Measurements from ENCODE around the gene ERC2.

Gene ERC2

DNA sequence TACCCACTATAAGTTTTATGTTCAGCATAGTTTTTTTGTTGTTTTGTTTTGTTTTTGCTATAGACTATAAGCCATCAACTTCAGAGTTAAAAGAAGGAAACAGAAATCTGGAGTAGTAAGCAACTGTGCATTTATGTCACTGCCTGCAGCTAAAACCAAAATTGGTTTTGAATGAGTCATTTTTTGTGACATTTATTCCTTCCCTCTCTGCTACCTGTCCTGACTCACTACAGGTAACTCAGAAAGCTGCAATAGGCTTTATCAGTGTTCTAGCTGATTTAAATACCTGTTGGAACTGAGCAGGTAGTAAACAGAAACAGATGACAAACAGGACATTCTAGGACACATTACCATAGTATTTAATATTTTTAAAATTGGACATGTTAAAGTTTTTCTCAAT lies 587.9 kb downstream of the ERC2 start:
- ChIA-PET CTCF (interaction anchor here (1.0 kb wide), 1 partner anchor 330 kb away, joined by 3 read pairs; no protein-coding TSS in a partner anchor), POLR2A (no interaction called here)
- no peak overlapping the region for H3K4me3 ChIP-seq (ENCODE audit: low read depth, low read length)

GRCh38 chr3:55879901-55880331 lies 588.4 kb downstream of the ERC2 start:
- Histone ChIP-seq H3K9me3 (ENCODE audit: control insufficient read depth, insufficient read depth, low read depth, low read length) (no peaks in the 10 kb centered on the region), H3K27ac (ENCODE audit: extremely low read depth, low read depth, low read length) (no peak overlapping the region), H3K4me1 (ENCODE audit: control insufficient read depth, insufficient read depth, low read length) (no peaks in the 10 kb centered on the region), H3K36me3 (ENCODE audit: control insufficient read depth in 2 of 2, insufficient read depth in 1 of 2, low read length in 2 of 2) (no peaks in the 10 kb centered on the region), H3K4me3 (ENCODE audit: low read depth, low read length) (no peak overlapping the region)
- ChIA-PET CTCF (interaction anchor here (1.0 kb wide), 1 partner anchor 330 kb away, joined by 3 read pairs; no protein-coding TSS in a partner anchor), POLR2A (no interaction called here)
- TF ChIP-seq EGR2 (tag by site-specific recombination; IDR thresholded peaks at IDR 0.05; ENCODE audit: low read depth) (no peak), ZFP69B (tag by site-specific recombination; IDR thresholded peaks at IDR 0.05) (no peak), ZNF549 (tag by site-specific recombination; IDR thresholded peaks at IDR 0.05) (no peak), ZNF335 (tag by site-specific recombination; conservative IDR thresholded peaks at IDR 0.05) (no peak), ZNF423 (tag by site-specific recombination; IDR thresholded peaks at IDR 0.05) (no peak)
- TF ChIP-seq, protein P1, sequence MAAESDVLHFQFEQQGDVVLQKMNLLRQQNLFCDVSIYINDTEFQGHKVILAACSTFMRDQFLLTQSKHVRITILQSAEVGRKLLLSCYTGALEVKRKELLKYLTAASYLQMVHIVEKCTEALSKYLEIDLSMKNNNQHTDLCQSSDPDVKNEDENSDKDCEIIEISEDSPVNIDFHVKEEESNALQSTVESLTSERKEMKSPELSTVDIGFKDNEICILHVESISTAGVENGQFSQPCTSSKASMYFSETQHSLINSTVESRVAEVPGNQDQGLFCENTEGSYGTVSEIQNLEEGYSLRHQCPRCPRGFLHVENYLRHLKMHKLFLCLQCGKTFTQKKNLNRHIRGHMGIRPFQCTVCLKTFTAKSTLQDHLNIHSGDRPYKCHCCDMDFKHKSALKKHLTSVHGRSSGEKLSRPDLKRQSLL (tag by site-specific recombination; IDR thresholded peaks at IDR 0.05): no peak

More for the DNA sequence above, 587.9 kb downstream of the ERC2 start:
- H3K9me3 ChIP-seq (ENCODE audit: control insufficient read depth, insufficient read depth, low read depth, low read length): no peaks in the 10 kb centered on the region
- no peaks in the 10 kb centered on the region for H3K36me3 ChIP-seq (ENCODE audit: control insufficient read depth in 2 of 2, insufficient read depth in 1 of 2, low read length in 2 of 2)
- TF ChIP-seq ZFP3 (tag by site-specific recombination; IDR thresholded peaks at IDR 0.05; ENCODE audit: low read depth) (no peak), KLF16 (tag by site-specific recombination; IDR thresholded peaks at IDR 0.05) (no peak), SETDB1 (IDR thresholded peaks at IDR 0.05; ENCODE audit: insufficient read length, low read length) (no peak), ZNF175 (tag by site-specific recombination; IDR thresholded peaks at IDR 0.05) (no peak), ZSCAN16 (tag by site-specific recombination; IDR thresholded peaks at IDR 0.05) (no peak), ZBTB48 (tag by site-specific recombination; IDR thresholded peaks at IDR 0.05) (no peak), ELK4 (IDR thresholded peaks at IDR 0.05; ENCODE audit: borderline replicate concordance, low read depth, low read length) (no peak)
- TF ChIP-seq, protein P2, sequence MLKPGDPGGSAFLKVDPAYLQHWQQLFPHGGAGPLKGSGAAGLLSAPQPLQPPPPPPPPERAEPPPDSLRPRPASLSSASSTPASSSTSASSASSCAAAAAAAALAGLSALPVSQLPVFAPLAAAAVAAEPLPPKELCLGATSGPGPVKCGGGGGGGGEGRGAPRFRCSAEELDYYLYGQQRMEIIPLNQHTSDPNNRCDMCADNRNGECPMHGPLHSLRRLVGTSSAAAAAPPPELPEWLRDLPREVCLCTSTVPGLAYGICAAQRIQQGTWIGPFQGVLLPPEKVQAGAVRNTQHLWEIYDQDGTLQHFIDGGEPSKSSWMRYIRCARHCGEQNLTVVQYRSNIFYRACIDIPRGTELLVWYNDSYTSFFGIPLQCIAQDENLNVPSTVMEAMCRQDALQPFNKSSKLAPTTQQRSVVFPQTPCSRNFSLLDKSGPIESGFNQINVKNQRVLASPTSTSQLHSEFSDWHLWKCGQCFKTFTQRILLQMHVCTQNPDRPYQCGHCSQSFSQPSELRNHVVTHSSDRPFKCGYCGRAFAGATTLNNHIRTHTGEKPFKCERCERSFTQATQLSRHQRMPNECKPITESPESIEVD (tag by site-specific recombination; IDR thresholded peaks at IDR 0.05): no peak
- TF ChIP-seq, protein P3, sequence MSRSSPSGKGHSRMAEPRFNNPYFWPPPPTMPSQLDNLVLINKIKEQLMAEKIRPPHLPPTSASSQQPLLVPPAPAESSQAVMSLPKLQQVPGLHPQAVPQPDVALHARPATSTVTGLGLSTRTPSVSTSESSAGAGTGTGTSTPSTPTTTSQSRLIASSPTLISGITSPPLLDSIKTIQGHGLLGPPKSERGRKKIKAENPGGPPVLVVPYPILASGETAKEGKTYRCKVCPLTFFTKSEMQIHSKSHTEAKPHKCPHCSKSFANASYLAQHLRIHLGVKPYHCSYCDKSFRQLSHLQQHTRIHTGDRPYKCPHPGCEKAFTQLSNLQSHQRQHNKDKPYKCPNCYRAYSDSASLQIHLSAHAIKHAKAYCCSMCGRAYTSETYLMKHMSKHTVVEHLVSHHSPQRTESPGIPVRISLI (tag by site-specific recombination; IDR thresholded peaks at IDR 0.05): no peak
- H3K4me1 ChIP-seq (ENCODE audit: control insufficient read depth, insufficient read depth, low read length): no peaks in the 10 kb centered on the region
- no peak overlapping the region for H3K27ac ChIP-seq (ENCODE audit: extremely low read depth, low read depth, low read length)

- Histone ChIP-seq H3K4me3 (ENCODE audit: low read depth, low read length) (no peak overlapping the region), H3K9me3 (ENCODE audit: control insufficient read depth, insufficient read depth, low read depth, low read length) (no peaks in the 10 kb centered on the region), H3K36me3 (ENCODE audit: control insufficient read depth in 2 of 2, insufficient read depth in 1 of 2, low read length in 2 of 2) (no peaks in the 10 kb centered on the region), H3K27ac (ENCODE audit: extremely low read depth, low read depth, low read length) (no peak overlapping the region), H3K4me1 (ENCODE audit: control insufficient read depth, insufficient read depth, low read length) (no peaks in the 10 kb centered on the region)
- ChIA-PET POLR2A (no interaction called here), CTCF (no interaction called here)
- TF ChIP-seq ZNF596 (tag by site-specific recombination; IDR thresholded peaks at IDR 0.05) (no peak), ZSCAN18 (tag by site-specific recombination; IDR thresholded peaks at IDR 0.05) (no peak), MYNN (tag by site-specific recombination; IDR thresholded peaks at IDR 0.05; ENCODE audit: borderline replicate concordance) (no peak), ZNF600 (tag by site-specific recombination; IDR thresholded peaks at IDR 0.05) (no peak), ZNF510 (tag by site-specific recombination; IDR thresholded peaks at IDR 0.05; ENCODE audit: insufficient replicate concordance) (no peak), HIC1 (tag by site-specific recombination; IDR thresholded peaks at IDR 0.05) (no peak)
- TF ChIP-seq, protein P4, sequence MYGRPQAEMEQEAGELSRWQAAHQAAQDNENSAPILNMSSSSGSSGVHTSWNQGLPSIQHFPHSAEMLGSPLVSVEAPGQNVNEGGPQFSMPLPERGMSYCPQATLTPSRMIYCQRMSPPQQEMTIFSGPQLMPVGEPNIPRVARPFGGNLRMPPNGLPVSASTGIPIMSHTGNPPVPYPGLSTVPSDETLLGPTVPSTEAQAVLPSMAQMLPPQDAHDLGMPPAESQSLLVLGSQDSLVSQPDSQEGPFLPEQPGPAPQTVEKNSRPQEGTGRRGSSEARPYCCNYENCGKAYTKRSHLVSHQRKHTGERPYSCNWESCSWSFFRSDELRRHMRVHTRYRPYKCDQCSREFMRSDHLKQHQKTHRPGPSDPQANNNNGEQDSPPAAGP (tag by site-specific recombination; IDR thresholded peaks at IDR 0.05): no peak
Measured at GRCh38 chr3:55877703-55878102, 590.6 kb downstream of the ERC2 start.

Measured in HEK293 (cell line).